A673 (cell line): ENCODE measurements around the gene EXOC3. TPM values are rescaled to one million over a fixed set of nuclear protein-coding genes. Genes with fewer than 3 reads are reported as not detected.

Source experiments
- BruUV-seq: library from RNA; stranded (reverse); fragments of 400-500 nt; replicated peaks from 2 replicates; lab custom pipeline; 2021; lab: Mats Ljungman, UMichigan
- CTCF ChIA-PET: fragments of 300-600 bp; sonication (Branson Sonifier 250); formaldehyde crosslinking; loops from one replicate; lab custom pipeline; 2022; ENCODE audit warnings: antibody characterized with exemption; lab: Charles Lee
- POLR2A ChIA-PET: fragments of 300-600 bp; sonication (Branson Sonifier 250); formaldehyde crosslinking; loops from one replicate; lab custom pipeline; 2022; ENCODE audit warnings: antibody characterized with exemption; ENCODE audit not compliant: low non-redundant PET; lab: Charles Lee
- DNase-seq: peaks from one replicate; pipeline ENCODE4 v3.0.0-alpha.2; 2015; ENCODE audit warnings: low spot score
- H3K27ac ChIP-seq: fragments of 200-600 bp; sonication (generic); 2 replicates; pipeline ENCODE4 v1.5.1; 2016; ENCODE audit warnings: mixed run types, low read depth, mild to moderate bottlenecking, mixed read lengths, antibody characterized with exemption, low read length; ENCODE audit not compliant: poor library complexity, severe bottlenecking
- H3K27me3 ChIP-seq: fragments of 200-600 bp; sonication (generic); replicated peaks from 2 replicates; pipeline ENCODE4 v1.6.1; 2017; ENCODE audit warnings: mixed run types, low read depth, mild to moderate bottlenecking, mixed read lengths, antibody characterized with exemption, low read length; ENCODE audit not compliant: insufficient read depth, poor library complexity
- H3K36me3 ChIP-seq: fragments of 200-600 bp; sonication (generic); 2 replicates; pipeline ENCODE4 v1.6.1; 2016; ENCODE audit warnings: mixed run types, mild to moderate bottlenecking, mixed read lengths, antibody characterized with exemption, low read length; ENCODE audit not compliant: insufficient read depth, poor library complexity, severe bottlenecking
- H3K4me1 ChIP-seq: fragments of 200-600 bp; sonication (generic); 2 replicates; pipeline ENCODE4 v1.6.1; 2017; ENCODE audit warnings: mixed run types, mild to moderate bottlenecking, mixed read lengths, antibody characterized with exemption, low read length; ENCODE audit not compliant: insufficient read depth, poor library complexity, severe bottlenecking
- H3K4me3 ChIP-seq: fragments of 200-600 bp; sonication (generic); 2 replicates; pipeline ENCODE4 v1.5.1; 2016; ENCODE audit warnings: low read depth, mixed run types, mild to moderate bottlenecking, mixed read lengths, low read length; ENCODE audit not compliant: poor library complexity, severe bottlenecking
- H3K9me3 ChIP-seq: fragments of 200-600 bp; sonication (generic); 2 replicates; pipeline ENCODE4 v1.6.1; 2016; ENCODE audit warnings: mixed run types, low read depth, mild to moderate bottlenecking, mixed read lengths, antibody characterized with exemption, low read length; ENCODE audit not compliant: poor library complexity, severe bottlenecking
- CTCF ChIP-seq: fragments of 300-800, 200-600 bp; sonication (generic); conservative IDR thresholded peaks from 2 replicates; pipeline ENCODE4 v1.5.1; 2017; ENCODE audit warnings: low read depth, mild to moderate bottlenecking, antibody characterized with exemption, low read length, moderate library complexity, mixed read lengths
- EZH2 ChIP-seq: fragments of 200-600 bp; sonication (generic); IDR thresholded peaks from 2 replicates; pipeline ENCODE4 v1.6.1; 2017; ENCODE audit warnings: borderline replicate concordance, low read depth, mild to moderate bottlenecking, mixed read lengths, antibody characterized with exemption, low read length; ENCODE audit not compliant: poor library complexity, severe bottlenecking
- intact Hi-C: fragments of 100-400 bp; cut with micrococcal nuclease; formaldehyde crosslinking; loops from one replicate; pipeline ENCODE4 v1.10.0; 2022; ENCODE audit not compliant: unreplicated experiment
- total RNA-seq: library from RNA; stranded (reverse); gene quantifications from 2 replicates; pipeline ENCODE4 v1.2.3, GENCODE V29; 2021

The EXOC3 gene
- total RNA-seq, 1 experiment from 2014 or later: 46.7 TPM

- intact Hi-C loops: loop anchor here (5.0 kb wide), 1 partner anchor 115 kb away; no protein-coding TSS in a partner anchor
- ChIA-PET CTCF (interaction anchor here (0.8 to 2.4 kb wide), 3 partner anchors 15 to 374 kb away, joined by 3 to 7 read pairs (median 4); no protein-coding TSS in a partner anchor), POLR2A (interaction anchor here (0.6 kb wide), 1 partner anchor 29 kb away, joined by 8 read pairs; no protein-coding TSS in a partner anchor)
- BruUV-seq: no TSS peak
- Histone ChIP-seq H3K9me3 (no peaks in the 10 kb centered on the region), H3K27ac (no peak overlapping the region), H3K4me3 (no peak overlapping the region), H3K4me1 (no peaks in the 10 kb centered on the region), H3K27me3 (no peaks in the 10 kb centered on the region), H3K36me3 (no peaks in the 10 kb centered on the region)
- DNase-seq: no peak
- TF ChIP-seq EZH2: no peak
- TF ChIP-seq CTCF: no peak
Measured at GRCh38 chr5:432201-432927, 10.6 kb upstream of the EXOC3 start.

GRCh38 chr5:432928-433791 is 9.8 kb upstream of the EXOC3 start:
- no peaks in the 10 kb centered on the region for H3K27me3 ChIP-seq
- POLR2A ChIA-PET: interaction anchor here (0.6 kb wide), 1 partner anchor 28 kb away, joined by 8 read pairs; no protein-coding TSS in a partner anchor
- BruUV-seq: no TSS peak
- H3K36me3 ChIP-seq: no peaks in the 10 kb centered on the region
- H3K9me3 ChIP-seq: no peaks in the 10 kb centered on the region
- H3K4me1 ChIP-seq: no peaks in the 10 kb centered on the region
- intact Hi-C loops: loop anchor here (5.0 kb wide), 1 partner anchor 116 kb away; no protein-coding TSS in a partner anchor
- no peak overlapping the region for H3K4me3 ChIP-seq
- DNase-seq: no peak
- CTCF ChIA-PET: interaction anchor here (2.4 kb wide), 1 partner anchor 116 kb away, joined by 7 read pairs; no protein-coding TSS in a partner anchor
- TF ChIP-seq CTCF (no peak), EZH2 (no peak)
- H3K27ac ChIP-seq: no peak overlapping the region

GRCh38 chr5:433836-434235 is 9.1 kb upstream of the EXOC3 start:
- TF ChIP-seq EZH2 (no peak), CTCF (no peak)
- Histone ChIP-seq H3K27ac (no peak overlapping the region), H3K27me3 (no peaks in the 10 kb centered on the region), H3K9me3 (no peaks in the 10 kb centered on the region), H3K4me3 (no peak overlapping the region), H3K4me1 (no peaks in the 10 kb centered on the region), H3K36me3 (no peaks in the 10 kb centered on the region)
- ChIA-PET POLR2A (no interaction called here), CTCF (no interaction called here)
- DNase-seq: no peak
- intact Hi-C loops: loop anchor here (5.0 kb wide), 1 partner anchor 117 kb away; no protein-coding TSS in a partner anchor
- BruUV-seq: no TSS peak
